Astrocyte of the cerebellum (primary cell): ENCODE measurements around the gene RAB3C.

Source experiments
- DNase-seq: peaks from one replicate; pipeline ENCODE4 v3.0.0-alpha.2; 2011; ENCODE audit warnings: low read depth
- H3K4me3 ChIP-seq: 2 replicates; pipeline ENCODE4 v1.5.1; 2011; ENCODE audit warnings: mild to moderate bottlenecking, low read depth, low read length, moderate library complexity
- CTCF ChIP-seq: IDR thresholded peaks from 2 replicates; pipeline ENCODE4 v1.5.1; 2012; ENCODE audit warnings: low read length, low read depth, moderate library complexity, mild to moderate bottlenecking; ENCODE audit errors: missing control alignments
- in situ Hi-C: cut with HindIII; loops from 2 replicates; pipeline ENCODE4 v1.10.0; 2017; ENCODE audit warnings: low sequenced_read_pairs

Gene RAB3C

GRCh38 chr5:58834242-58835225, 251.7 kb downstream of the RAB3C start:
- TF ChIP-seq CTCF, result no peak
- DNase-seq, result no peak
- in situ Hi-C loops, result no loop called here
- no peak overlapping the region for H3K4me3 ChIP-seq

- no peak for TF ChIP-seq CTCF
- DNase-seq, result no peak
- H3K4me3 ChIP-seq, result no peak overlapping the region
- in situ Hi-C loops, result no loop called here
Observed at GRCh38 chr5:58836351-58836750, 253.5 kb downstream of the RAB3C start.

GRCh38 chr5:58838729-58839128, 255.9 kb downstream of the RAB3C start:
- TF ChIP-seq CTCF, result no peak
- no peak for DNase-seq
- H3K4me3 ChIP-seq, result no peak overlapping the region
- in situ Hi-C loops, result no loop called here

GRCh38 chr5:58842852-58843251, 260.0 kb downstream of the RAB3C start:
- no peak for DNase-seq
- in situ Hi-C loops, result no loop called here
- TF ChIP-seq CTCF, result no peak
- H3K4me3 ChIP-seq, result no peak overlapping the region

- no peak for TF ChIP-seq CTCF
- in situ Hi-C loops, result no loop called here
- no peak overlapping the region for H3K4me3 ChIP-seq
- DNase-seq, result no peak
Observed at GRCh38 chr5:58844395-58844794, 261.5 kb downstream of the RAB3C start.

- DNase-seq, result no peak
- H3K4me3 ChIP-seq, result no peak overlapping the region
- no peak for TF ChIP-seq CTCF
- in situ Hi-C loops, result no loop called here
Observed at GRCh38 chr5:58847041-58847440, 264.2 kb downstream of the RAB3C start.
